A549 (cell line): ENCODE data around the gene UFM1. TPM values are rescaled to one million over a fixed set of nuclear protein-coding genes. Genes with fewer than 3 reads are reported as not detected.

Experiments used
- ATAC-seq, 2 experiments: fragments of 200-7000 bp in 1 of 2; fragments of >200 bp in 1 of 2; cut with Nextera tagmentation in 1 of 2; cut with Tn5 transposase in 1 of 2; 3 replicates each; pipeline versions ENCODE4 v1.8.0 to v1.9.1; 2018 to 2020; ENCODE audit warnings: mild to moderate bottlenecking in 1 of 2, moderate library complexity in 1 of 2
- CTCF ChIA-PET: fragments of 300-600 bp; sonication (Branson Sonifier 250); formaldehyde crosslinking; extraction: SDS; loops from one replicate; lab custom pipeline; 2021; ENCODE audit warnings: antibody characterized with exemption, inconsistent platforms; lab: Yijun Ruan, JAX
- POLR2A ChIA-PET: fragments of 350-600 bp; formaldehyde crosslinking; extraction: SDS; loops from one replicate; lab custom pipeline; 2021; ENCODE audit warnings: antibody characterized with exemption, inconsistent platforms; lab: Yijun Ruan, JAX
- DNase-seq, 2 experiments: peaks; one replicate each; pipeline versions ENCODE4 v3.0.0 to v3.0.0-alpha.2; 2011 to 2016; ENCODE audit warnings: low read depth in 1 of 2, low spot score in 1 of 2
- FAIRE-seq: peaks from 2 replicates; lab custom pipeline; 2011; peaks lifted over from hg19 to GRCh38; lab: Jason Lieb, UNC
- H3K27ac ChIP-seq, 2 experiments: fragments of >200 bp; sonication (Bioruptor Twin); formaldehyde crosslinking; 3 replicates each; pipeline ENCODE4 v1.5.1; 2016 to 2017
- H3K4me1 ChIP-seq: fragments of >200 bp; sonication (Bioruptor Twin); formaldehyde crosslinking; 3 replicates; pipeline ENCODE4 v1.6.1; 2016
- H3K4me2 ChIP-seq: fragments of >200 bp; sonication (Bioruptor Twin); formaldehyde crosslinking; 3 replicates; pipeline ENCODE4 v1.6.1; 2016
- H3K4me3 ChIP-seq: fragments of >200 bp; sonication (Bioruptor Twin); formaldehyde crosslinking; 3 replicates; pipeline ENCODE4 v1.5.1; 2016
- H3K9me3 ChIP-seq: fragments of >200 bp; sonication (Bioruptor Twin); formaldehyde crosslinking; 3 replicates; pipeline ENCODE4 v1.6.1; 2016
- CBX8 ChIP-seq: fragments of 200-600 bp; sonication (generic); IDR thresholded peaks from 2 replicates; pipeline ENCODE4 v1.6.1; 2016
- CHD2 ChIP-seq: fragments of 150-350 bp; IDR thresholded peaks from 2 replicates; pipeline ENCODE4 v1.6.1; 2014; ENCODE audit warnings: low read length; ENCODE audit not compliant: partially characterized antibody
- ESRRA ChIP-seq: fragments of 150-350 bp; IDR thresholded peaks from 2 replicates; pipeline ENCODE4 v1.6.1; 2014; ENCODE audit warnings: mild to moderate bottlenecking, low read length, borderline replicate concordance
- FOXS1 ChIP-seq: fragments of 250-450 bp; sonication (Bioruptor Pico); IDR thresholded peaks from 2 replicates; pipeline ENCODE4 v1.5.0; 2020; ENCODE audit warnings: mild to moderate bottlenecking, moderate library complexity
- HEYL ChIP-seq: fragments of 250-450 bp; sonication (Bioruptor Pico); IDR thresholded peaks from 2 replicates; pipeline ENCODE4 v1.8.0; 2021; ENCODE audit warnings: mild to moderate bottlenecking, moderate library complexity
- HOXB13 ChIP-seq: fragments of 250-450 bp; sonication (Bioruptor Pico); IDR thresholded peaks from 2 replicates; pipeline ENCODE4 v1.5.0; 2020; ENCODE audit warnings: low read depth, mild to moderate bottlenecking, moderate library complexity
- HOXB5 ChIP-seq: fragments of 250-450 bp; sonication (Bioruptor Pico); IDR thresholded peaks from 2 replicates; pipeline ENCODE4 v1.5.0; 2020; ENCODE audit warnings: mild to moderate bottlenecking, moderate library complexity
- MAFK ChIP-seq: fragments of 450-650 bp; IDR thresholded peaks from 2 replicates; pipeline ENCODE4 v1.6.1; 2014; ENCODE audit not compliant: partially characterized antibody
- MYC ChIP-seq: IDR thresholded peaks from 2 replicates; pipeline ENCODE4 v1.6.1; 2012; ENCODE audit warnings: mild to moderate bottlenecking, inconsistent platforms, low read length, improper control_type of control experiment, borderline replicate concordance
- NPAS2 ChIP-seq: fragments of 250-450 bp; sonication (Bioruptor Pico); IDR thresholded peaks from 2 replicates; pipeline ENCODE4 v1.8.0; 2022; ENCODE audit warnings: mild to moderate bottlenecking, moderate library complexity, borderline replicate concordance
- RAD21 ChIP-seq, 2 experiments: fragments of >200 bp in 1 of 2; sonication (Bioruptor Twin) in 1 of 2; formaldehyde crosslinking in 1 of 2; IDR thresholded peaks in 1 of 2; conservative IDR thresholded peaks in 1 of 2; 2 replicates in 1 of 2; 3 replicates in 1 of 2; pipeline ENCODE4 v1.6.1; 2012 to 2018; ENCODE audit warnings: inconsistent platforms in 1 of 2
- RCOR1 ChIP-seq: fragments of 150-350 bp; IDR thresholded peaks from 2 replicates; pipeline ENCODE4 v1.6.1; 2014; ENCODE audit warnings: antibody characterized with exemption, low read length, low read depth
- SREBF2 ChIP-seq: fragments of 450-650 bp; IDR thresholded peaks from 2 replicates; pipeline ENCODE4 v1.6.1; 2014; ENCODE audit warnings: mild to moderate bottlenecking, moderate library complexity
- WGBS: methylation state at CpG from one replicate; pipeline ENCODE4 v1.1.6; 2017; ENCODE audit errors: missing lambda C conversion rate; 5-methylcytosine and 5-hydroxymethylcytosine counted together
- polyA plus RNA-seq, 4 experiments: library from polyadenylated mRNA; depleted of rRNA in 3 of 4; stranded (reverse); fragments of >200 nt; fragmentation: RNase III in 1 of 4; extraction: RNeasy Plus Mini Kit Qiagen cat#74134 plus additional on column Dnase treatment in 1 of 4; gene quantifications; 2 replicates in 3 of 4; 3 replicates in 1 of 4; pipeline ENCODE4 v1.2.3, GENCODE V29; 2011 to 2017
- TF ChIP-seq, protein P1 (sequence below): fragments of >200 bp; sonication (Bioruptor Twin); formaldehyde crosslinking; IDR thresholded peaks from 3 replicates; pipeline ENCODE4 v1.6.1; 2016
- TF ChIP-seq, protein P2 (sequence below): fragments of >200 bp; sonication (Bioruptor Twin); formaldehyde crosslinking; IDR thresholded peaks from 3 replicates; pipeline ENCODE4 v1.5.1; 2016
- TF ChIP-seq, protein P3 (sequence below): fragments of 150-350 bp; IDR thresholded peaks from 2 replicates; pipeline ENCODE4 v1.6.1; 2014; ENCODE audit warnings: low read depth, mild to moderate bottlenecking, low read length
- TF ChIP-seq, protein P4 (sequence below): fragments of >200 bp; sonication (Bioruptor Twin); formaldehyde crosslinking; IDR thresholded peaks from 2 replicates; pipeline ENCODE4 v1.6.1; 2016

Gene UFM1
- polyA plus RNA-seq, 2 of the 4 experiments (the other 2 are of a cell fraction), result 35.7 to 67.6 TPM

DNA sequence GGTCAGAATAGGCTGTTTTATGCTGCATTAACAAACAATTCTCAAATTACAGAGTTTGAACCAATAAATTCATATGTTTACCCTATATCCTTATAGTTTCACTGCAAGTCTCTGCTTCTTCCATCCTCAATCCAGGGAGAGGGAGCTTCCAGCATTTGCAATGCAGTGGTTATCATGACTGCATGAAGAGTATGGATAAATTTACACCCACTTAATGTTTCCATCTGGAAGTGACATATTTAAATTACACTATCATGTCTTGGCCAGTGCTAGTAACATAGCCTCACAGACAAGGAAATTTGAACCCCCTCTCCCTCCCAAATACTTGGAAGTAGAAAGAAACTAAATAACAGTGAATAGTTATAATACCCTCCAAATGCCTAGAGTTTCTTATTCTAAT lies 33.5 kb upstream of the UFM1 start:
- DNase-seq (no peak), ATAC-seq (no peak), FAIRE-seq (no peak)
- TF ChIP-seq SREBF2, result no peak
- no peak for TF ChIP-seq RAD21 (conservative IDR thresholded peaks at IDR 0.05 in 1 of 2, IDR thresholded peaks at IDR 0.05 in 1 of 2)
- TF ChIP-seq MAFK, result no peak
- TF ChIP-seq, protein P1, sequence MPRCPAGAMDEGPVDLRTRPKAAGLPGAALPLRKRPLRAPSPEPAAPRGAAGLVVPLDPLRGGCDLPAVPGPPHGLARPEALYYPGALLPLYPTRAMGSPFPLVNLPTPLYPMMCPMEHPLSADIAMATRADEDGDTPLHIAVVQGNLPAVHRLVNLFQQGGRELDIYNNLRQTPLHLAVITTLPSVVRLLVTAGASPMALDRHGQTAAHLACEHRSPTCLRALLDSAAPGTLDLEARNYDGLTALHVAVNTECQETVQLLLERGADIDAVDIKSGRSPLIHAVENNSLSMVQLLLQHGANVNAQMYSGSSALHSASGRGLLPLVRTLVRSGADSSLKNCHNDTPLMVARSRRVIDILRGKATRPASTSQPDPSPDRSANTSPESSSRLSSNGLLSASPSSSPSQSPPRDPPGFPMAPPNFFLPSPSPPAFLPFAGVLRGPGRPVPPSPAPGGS, result no peak
- no peak for TF ChIP-seq RCOR1
- Histone ChIP-seq H3K4me1 (no peaks in the 10 kb centered on the region), H3K4me2 (no peak overlapping the region), H3K4me3 (no peak overlapping the region), H3K27ac (no peak overlapping the region), H3K9me3 (no peaks in the 10 kb centered on the region)
- ChIA-PET POLR2A (no interaction called here), CTCF (no interaction called here)

DNA sequence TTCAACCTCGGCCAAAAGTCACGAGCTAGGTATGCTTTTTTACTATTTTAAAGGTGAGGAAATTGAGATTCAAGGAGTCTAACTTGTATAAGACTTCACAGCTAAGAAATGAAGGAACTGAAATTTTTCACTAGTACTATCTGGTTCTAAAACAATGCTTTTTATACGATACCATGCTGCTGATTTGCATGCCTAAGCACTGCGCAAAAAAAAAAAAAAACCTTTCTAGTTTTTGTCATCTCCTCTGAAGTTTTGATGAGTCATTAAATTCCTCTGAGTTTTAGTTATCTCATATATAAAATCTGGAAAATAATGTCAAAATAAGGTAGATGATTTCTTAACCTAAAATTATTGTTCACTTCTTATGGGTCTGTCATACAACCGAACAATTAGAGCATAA lies 28.0 kb upstream of the UFM1 start:
- no peak for ATAC-seq
- no peak for TF ChIP-seq HOXB5 (CRISPR knock-in tag)
- Histone ChIP-seq H3K9me3 (no peaks in the 10 kb centered on the region), H3K4me1 (no peaks in the 10 kb centered on the region), H3K4me3 (no peak overlapping the region), H3K27ac (no peak overlapping the region), H3K4me2 (no peak overlapping the region)
- 24% methylated on average over 5 of the region's 5 CpGs for WGBS
- DNase-seq, result no peak
- ChIA-PET CTCF (no interaction called here), POLR2A (no interaction called here)
- no peak for FAIRE-seq

DNA sequence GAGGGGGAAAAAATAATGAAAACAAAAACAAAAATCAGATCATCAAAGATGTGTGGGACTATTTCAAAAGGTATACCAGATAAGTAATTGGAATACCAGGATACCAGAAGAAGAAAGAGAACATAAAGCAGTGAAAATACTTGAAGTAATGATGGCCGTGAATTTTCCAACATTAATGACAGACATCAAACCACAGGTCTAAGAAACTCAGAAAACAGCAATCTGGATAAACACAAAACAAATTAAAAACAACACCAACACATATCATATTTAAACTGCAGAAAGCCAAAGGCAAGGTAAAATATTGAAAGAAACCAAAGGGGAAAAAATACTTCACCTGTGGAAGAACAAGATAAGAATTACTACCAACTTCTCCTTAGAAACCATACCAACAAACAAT lies 24.2 kb upstream of the UFM1 start:
- no peak overlapping the region for H3K27ac ChIP-seq
- CTCF ChIA-PET, result no interaction called here
- no peak overlapping the region for H3K4me3 ChIP-seq
- DNase-seq, result no peak
- H3K4me2 ChIP-seq, result no peak overlapping the region
- POLR2A ChIA-PET, result no interaction called here
- no peaks in the 10 kb centered on the region for H3K4me1 ChIP-seq
- ATAC-seq, result no peak
- H3K9me3 ChIP-seq, result no peaks in the 10 kb centered on the region
- WGBS, result 32% methylated on average over 1 of the region's 1 CpG
- FAIRE-seq, result no peak
- TF ChIP-seq, protein P2, sequence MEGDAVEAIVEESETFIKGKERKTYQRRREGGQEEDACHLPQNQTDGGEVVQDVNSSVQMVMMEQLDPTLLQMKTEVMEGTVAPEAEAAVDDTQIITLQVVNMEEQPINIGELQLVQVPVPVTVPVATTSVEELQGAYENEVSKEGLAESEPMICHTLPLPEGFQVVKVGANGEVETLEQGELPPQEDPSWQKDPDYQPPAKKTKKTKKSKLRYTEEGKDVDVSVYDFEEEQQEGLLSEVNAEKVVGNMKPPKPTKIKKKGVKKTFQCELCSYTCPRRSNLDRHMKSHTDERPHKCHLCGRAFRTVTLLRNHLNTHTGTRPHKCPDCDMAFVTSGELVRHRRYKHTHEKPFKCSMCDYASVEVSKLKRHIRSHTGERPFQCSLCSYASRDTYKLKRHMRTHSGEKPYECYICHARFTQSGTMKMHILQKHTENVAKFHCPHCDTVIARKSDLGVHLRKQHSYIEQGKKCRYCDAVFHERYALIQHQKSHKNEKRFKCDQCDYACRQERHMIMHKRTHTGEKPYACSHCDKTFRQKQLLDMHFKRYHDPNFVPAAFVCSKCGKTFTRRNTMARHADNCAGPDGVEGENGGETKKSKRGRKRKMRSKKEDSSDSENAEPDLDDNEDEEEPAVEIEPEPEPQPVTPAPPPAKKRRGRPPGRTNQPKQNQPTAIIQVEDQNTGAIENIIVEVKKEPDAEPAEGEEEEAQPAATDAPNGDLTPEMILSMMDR, result no peak
- TF ChIP-seq, protein P3, sequence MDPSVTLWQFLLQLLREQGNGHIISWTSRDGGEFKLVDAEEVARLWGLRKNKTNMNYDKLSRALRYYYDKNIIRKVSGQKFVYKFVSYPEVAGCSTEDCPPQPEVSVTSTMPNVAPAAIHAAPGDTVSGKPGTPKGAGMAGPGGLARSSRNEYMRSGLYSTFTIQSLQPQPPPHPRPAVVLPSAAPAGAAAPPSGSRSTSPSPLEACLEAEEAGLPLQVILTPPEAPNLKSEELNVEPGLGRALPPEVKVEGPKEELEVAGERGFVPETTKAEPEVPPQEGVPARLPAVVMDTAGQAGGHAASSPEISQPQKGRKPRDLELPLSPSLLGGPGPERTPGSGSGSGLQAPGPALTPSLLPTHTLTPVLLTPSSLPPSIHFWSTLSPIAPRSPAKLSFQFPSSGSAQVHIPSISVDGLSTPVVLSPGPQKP, result no peak

DNA sequence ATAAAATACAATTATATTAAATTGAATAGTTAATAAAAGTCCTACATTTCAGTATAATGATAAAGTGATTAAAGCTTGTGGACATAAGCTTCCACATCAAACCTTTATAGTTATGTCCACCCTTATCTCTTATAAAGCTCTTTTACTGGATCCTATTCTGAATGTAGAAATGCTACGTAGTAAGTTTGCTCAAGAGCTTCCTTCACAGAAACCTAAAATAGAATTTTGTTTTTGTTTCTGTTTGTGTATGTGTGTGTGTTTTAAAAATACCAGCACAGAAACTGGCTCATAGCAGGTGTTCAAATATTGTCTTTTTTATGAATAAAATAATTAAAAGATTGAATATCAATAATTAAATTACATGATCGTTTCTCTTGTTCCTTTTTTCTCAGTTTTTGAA lies 21.0 kb upstream of the UFM1 start:
- no peak overlapping the region for H3K4me3 ChIP-seq
- DNase-seq, result no peak
- TF ChIP-seq CHD2, result no peak
- no peak for TF ChIP-seq CBX8
- TF ChIP-seq, protein P3, result no peak
- TF ChIP-seq, all 56 proteins: peak for 0
- Histone ChIP-seq H3K9me3 (no peaks in the 10 kb centered on the region), H3K4me1 (no peaks in the 10 kb centered on the region), H3K27ac (no peak overlapping the region), H3K4me2 (no peak overlapping the region)
- ChIA-PET CTCF (no interaction called here), POLR2A (no interaction called here)
- ATAC-seq (no peak), FAIRE-seq (no peak)
- WGBS, result 5% methylated on average over 2 of the region's 2 CpGs

DNA sequence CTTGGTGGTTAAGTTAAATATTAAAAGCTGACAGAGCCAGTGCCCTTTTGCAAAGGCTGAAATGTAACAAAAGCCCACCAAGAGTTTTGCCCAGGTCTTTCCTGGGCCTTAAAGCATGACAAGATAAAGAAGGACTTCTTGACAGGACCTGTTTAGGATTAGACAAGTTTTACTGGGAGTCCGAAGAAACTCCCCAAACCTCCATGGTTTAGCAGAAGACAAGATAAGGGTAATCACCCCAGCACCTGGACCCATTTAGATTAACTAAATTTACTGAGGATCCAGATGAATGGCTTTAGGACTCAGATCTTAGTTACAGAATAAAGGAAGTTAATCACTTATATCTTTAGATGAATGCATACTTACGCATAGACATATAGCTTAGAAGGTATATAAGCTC lies 14.8 kb upstream of the UFM1 start:
- H3K4me1 ChIP-seq, result no peaks in the 10 kb centered on the region
- H3K4me2 ChIP-seq, result no peak overlapping the region
- no peak for DNase-seq
- CTCF ChIA-PET, result no interaction called here
- ATAC-seq, result no peak
- H3K27ac ChIP-seq, result no peak overlapping the region
- POLR2A ChIA-PET, result no interaction called here
- H3K4me3 ChIP-seq, result no peak overlapping the region
- no peak for FAIRE-seq
- no peaks in the 10 kb centered on the region for H3K9me3 ChIP-seq
- WGBS, result 89% methylated on average over 2 of the region's 2 CpGs
- TF ChIP-seq, protein P4, sequence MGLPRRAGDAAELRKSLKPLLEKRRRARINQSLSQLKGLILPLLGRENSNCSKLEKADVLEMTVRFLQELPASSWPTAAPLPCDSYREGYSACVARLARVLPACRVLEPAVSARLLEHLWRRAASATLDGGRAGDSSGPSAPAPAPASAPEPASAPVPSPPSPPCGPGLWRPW, result no peak
- TF ChIP-seq NPAS2 (CRISPR knock-in tag) (no peak), HEYL (CRISPR knock-in tag) (no peak), ESRRA (no peak), CHD2 (no peak), CBX8 (no peak), FOXS1 (no peak), MYC (no peak), HOXB13 (CRISPR knock-in tag) (no peak)
- TF ChIP-seq, protein P2, result no peak
